ENCODE results near the gene CSRP3.

Gene CSRP3

DNA sequence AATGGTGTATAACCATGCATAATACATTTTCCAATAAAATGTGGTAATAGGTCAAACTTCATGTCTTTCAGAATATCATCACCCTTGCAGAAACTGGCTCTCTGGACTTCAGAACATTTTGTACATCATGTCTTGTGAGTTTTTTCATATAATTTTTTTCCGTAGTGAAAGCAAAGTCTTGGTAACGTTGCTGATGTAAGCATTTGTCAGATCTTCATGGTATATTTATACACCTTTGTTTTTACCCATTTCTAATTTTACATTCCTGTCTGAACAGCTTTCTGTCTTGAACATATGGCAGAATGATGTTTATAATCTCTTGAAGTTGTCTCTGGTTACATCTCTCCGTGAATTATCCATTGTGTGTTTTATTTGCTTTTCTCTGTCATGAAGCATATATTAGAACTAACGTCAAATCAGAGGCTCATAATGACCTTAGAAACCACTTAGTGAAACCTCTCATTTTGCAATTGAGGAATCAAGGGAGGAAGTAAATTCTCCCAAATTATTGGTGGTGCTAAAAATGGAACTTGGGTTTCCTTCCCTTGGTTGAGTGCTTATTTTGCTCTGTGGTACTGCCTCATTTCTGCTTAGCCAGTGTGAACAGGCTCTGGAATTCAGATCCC, 37.4 kb downstream of the CSRP3 start:
- no peak overlapping the region for H3K4me3 ChIP-seq (ENCODE audit: control insufficient read depth, low read depth, low read length)
- TF ChIP-seq, protein P1, sequence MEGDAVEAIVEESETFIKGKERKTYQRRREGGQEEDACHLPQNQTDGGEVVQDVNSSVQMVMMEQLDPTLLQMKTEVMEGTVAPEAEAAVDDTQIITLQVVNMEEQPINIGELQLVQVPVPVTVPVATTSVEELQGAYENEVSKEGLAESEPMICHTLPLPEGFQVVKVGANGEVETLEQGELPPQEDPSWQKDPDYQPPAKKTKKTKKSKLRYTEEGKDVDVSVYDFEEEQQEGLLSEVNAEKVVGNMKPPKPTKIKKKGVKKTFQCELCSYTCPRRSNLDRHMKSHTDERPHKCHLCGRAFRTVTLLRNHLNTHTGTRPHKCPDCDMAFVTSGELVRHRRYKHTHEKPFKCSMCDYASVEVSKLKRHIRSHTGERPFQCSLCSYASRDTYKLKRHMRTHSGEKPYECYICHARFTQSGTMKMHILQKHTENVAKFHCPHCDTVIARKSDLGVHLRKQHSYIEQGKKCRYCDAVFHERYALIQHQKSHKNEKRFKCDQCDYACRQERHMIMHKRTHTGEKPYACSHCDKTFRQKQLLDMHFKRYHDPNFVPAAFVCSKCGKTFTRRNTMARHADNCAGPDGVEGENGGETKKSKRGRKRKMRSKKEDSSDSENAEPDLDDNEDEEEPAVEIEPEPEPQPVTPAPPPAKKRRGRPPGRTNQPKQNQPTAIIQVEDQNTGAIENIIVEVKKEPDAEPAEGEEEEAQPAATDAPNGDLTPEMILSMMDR (conservative IDR thresholded peaks at IDR 0.05; ENCODE audit: control insufficient read depth, insufficient read depth, low read depth, low read length) = no peak
- no peak for DNase-seq (ENCODE audit: low read depth)

GRCh38 chr11:19163617-19164016, 38.2 kb downstream of the CSRP3 start:
- TF ChIP-seq, protein P1 (conservative IDR thresholded peaks at IDR 0.05; ENCODE audit: control insufficient read depth, insufficient read depth, low read depth, low read length) = no peak

GRCh38 chr11:19162951-19163505, 38.8 kb downstream of the CSRP3 start:
- H3K4me3 ChIP-seq (ENCODE audit: control insufficient read depth, low read depth, low read length) = no peak overlapping the region
- TF ChIP-seq, protein P1 (conservative IDR thresholded peaks at IDR 0.05; ENCODE audit: control insufficient read depth, insufficient read depth, low read depth, low read length) = no peak
- no peak for DNase-seq (ENCODE audit: low read depth)

More at GRCh38 chr11:19163617-19164016, 38.2 kb downstream of the CSRP3 start:
- no peak for DNase-seq (ENCODE audit: low read depth)
- H3K4me3 ChIP-seq (ENCODE audit: control insufficient read depth, low read depth, low read length) = no peak overlapping the region

GRCh38 chr11:19161651-19162050, 40.1 kb downstream of the CSRP3 start:
- no peak overlapping the region for H3K4me3 ChIP-seq (ENCODE audit: control insufficient read depth, low read depth, low read length)
- TF ChIP-seq, protein P1 (conservative IDR thresholded peaks at IDR 0.05; ENCODE audit: control insufficient read depth, insufficient read depth, low read depth, low read length) = no peak
- no peak for DNase-seq (ENCODE audit: low read depth)

GRCh38 chr11:19160847-19161246, 40.9 kb downstream of the CSRP3 start:
- DNase-seq (ENCODE audit: low read depth) = no peak
- no peak overlapping the region for H3K4me3 ChIP-seq (ENCODE audit: control insufficient read depth, low read depth, low read length)
- TF ChIP-seq, protein P1 (conservative IDR thresholded peaks at IDR 0.05; ENCODE audit: control insufficient read depth, insufficient read depth, low read depth, low read length) = no peak

DNA sequence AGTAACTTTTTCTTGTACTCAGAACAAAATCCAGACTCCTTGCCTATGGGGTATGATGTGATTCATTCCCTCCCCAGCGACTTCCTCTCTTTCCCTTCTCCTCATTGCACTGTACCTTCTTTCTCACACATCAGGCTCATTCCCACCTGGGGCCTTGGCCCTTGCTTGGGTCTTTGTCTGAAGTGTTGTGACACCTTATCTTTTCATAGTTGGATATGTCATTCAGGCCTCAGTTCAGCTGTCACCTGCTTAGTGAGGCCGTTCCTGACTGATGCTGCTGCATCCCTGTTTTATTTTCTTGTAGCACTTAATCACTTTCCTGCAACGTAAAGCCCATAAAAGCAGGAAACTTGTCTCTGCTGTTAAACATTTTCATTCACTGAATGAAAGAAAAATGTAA, 44.9 kb downstream of the CSRP3 start:
- DNase-seq (ENCODE audit: low read depth) = no peak
- no peak overlapping the region for H3K4me3 ChIP-seq (ENCODE audit: control insufficient read depth, low read depth, low read length)
- TF ChIP-seq, protein P1 (conservative IDR thresholded peaks at IDR 0.05; ENCODE audit: control insufficient read depth, insufficient read depth, low read depth, low read length) = no peak

All from fibroblast of mammary gland (primary cell).